ENCODE measurements around the gene APOBEC3H. TPM values are rescaled to one million over a fixed set of nuclear protein-coding genes. Genes with fewer than 3 reads are reported as not detected.
"Not testable (repeated sequence)": the region's sequence is repeated elsewhere in the genome, so short reads cannot be mapped to it uniquely, and the experiment has no call there.

Gene APOBEC3H
- total RNA-seq, 1 experiment from 2014 or later, result not detected

GRCh38 chr22:39063904-39064303, 33.1 kb upstream of the APOBEC3H start:
- H3K27me3 ChIP-seq (replicated peaks; ENCODE audit: insufficient read depth, low read depth, low read length, poor library complexity); H3K36me3 ChIP-seq (ENCODE audit: insufficient read depth, low read length, poor library complexity, severe bottlenecking); H3K4me3 ChIP-seq (ENCODE audit: low read depth, low read length, poor library complexity, severe bottlenecking); DNase-seq (ENCODE audit: low spot score); CTCF ChIA-PET; intact Hi-C loops (cut with micrococcal nuclease; ENCODE audit: unreplicated experiment); H3K9me3 ChIP-seq (ENCODE audit: low read depth, low read length, poor library complexity, severe bottlenecking); H3K27ac ChIP-seq (ENCODE audit: low read depth, low read length, poor library complexity, severe bottlenecking); H3K4me1 ChIP-seq (ENCODE audit: insufficient read depth, low read length, poor library complexity, severe bottlenecking); BruUV-seq (replicated peaks); POLR2A ChIA-PET (ENCODE audit: low non-redundant PET): not testable (repeated sequence)

- H3K4me1 ChIP-seq (ENCODE audit: insufficient read depth, low read length, poor library complexity, severe bottlenecking); H3K9me3 ChIP-seq (ENCODE audit: low read depth, low read length, poor library complexity, severe bottlenecking); intact Hi-C loops (cut with micrococcal nuclease; ENCODE audit: unreplicated experiment); H3K4me3 ChIP-seq (ENCODE audit: low read depth, low read length, poor library complexity, severe bottlenecking); H3K27ac ChIP-seq (ENCODE audit: low read depth, low read length, poor library complexity, severe bottlenecking); BruUV-seq (replicated peaks); POLR2A ChIA-PET (ENCODE audit: low non-redundant PET); H3K36me3 ChIP-seq (ENCODE audit: insufficient read depth, low read length, poor library complexity, severe bottlenecking); CTCF ChIA-PET; H3K27me3 ChIP-seq (replicated peaks; ENCODE audit: insufficient read depth, low read depth, low read length, poor library complexity); DNase-seq (ENCODE audit: low spot score): not testable (repeated sequence)
Measured at GRCh38 chr22:39066442-39067276, 30.4 kb upstream of the APOBEC3H start.

- Histone ChIP-seq H3K36me3 (ENCODE audit: insufficient read depth, low read length, poor library complexity, severe bottlenecking) (no peaks in the 10 kb centered on the region), H3K27ac (ENCODE audit: low read depth, low read length, poor library complexity, severe bottlenecking) (no peak overlapping the region), H3K4me1 (ENCODE audit: insufficient read depth, low read length, poor library complexity, severe bottlenecking) (no peaks in the 10 kb centered on the region), H3K27me3 (replicated peaks; ENCODE audit: insufficient read depth, low read depth, low read length, poor library complexity) (no peaks in the 10 kb centered on the region), H3K4me3 (ENCODE audit: low read depth, low read length, poor library complexity, severe bottlenecking) (no peak overlapping the region), H3K9me3 (ENCODE audit: low read depth, low read length, poor library complexity, severe bottlenecking) (no peaks in the 10 kb centered on the region)
- DNase-seq (ENCODE audit: low spot score), result no peak
- TF ChIP-seq CTCF (conservative IDR thresholded peaks at IDR 0.05; ENCODE audit: low read depth, low read length) (no peak), EZH2 (IDR thresholded peaks at IDR 0.05; ENCODE audit: borderline replicate concordance, low read depth, low read length, poor library complexity, severe bottlenecking) (no peak)
- intact Hi-C loops (cut with micrococcal nuclease; ENCODE audit: unreplicated experiment), result no loop called here
- BruUV-seq (replicated peaks), result no TSS peak
- CTCF ChIA-PET, result no interaction called here
- POLR2A ChIA-PET (ENCODE audit: low non-redundant PET), result no interaction called here
Measured at GRCh38 chr22:39068033-39068785, 28.8 kb upstream of the APOBEC3H start.

GRCh38 chr22:39070186-39070585, 26.9 kb upstream of the APOBEC3H start:
- no peaks in the 10 kb centered on the region for H3K36me3 ChIP-seq (ENCODE audit: insufficient read depth, low read length, poor library complexity, severe bottlenecking)
- ChIA-PET CTCF (no interaction called here), POLR2A (ENCODE audit: low non-redundant PET) (interaction anchor here (0.6 kb wide), 1 partner anchor 251 kb away, joined by 3 read pairs; no protein-coding TSS in a partner anchor)
- no peak overlapping the region for H3K27ac ChIP-seq (ENCODE audit: low read depth, low read length, poor library complexity, severe bottlenecking)
- DNase-seq (ENCODE audit: low spot score), result no peak
- no TSS peak for BruUV-seq (replicated peaks)
- intact Hi-C loops (cut with micrococcal nuclease; ENCODE audit: unreplicated experiment), result no loop called here
- no peaks in the 10 kb centered on the region for H3K27me3 ChIP-seq (replicated peaks; ENCODE audit: insufficient read depth, low read depth, low read length, poor library complexity)
- no peak overlapping the region for H3K4me3 ChIP-seq (ENCODE audit: low read depth, low read length, poor library complexity, severe bottlenecking)
- no peaks in the 10 kb centered on the region for H3K9me3 ChIP-seq (ENCODE audit: low read depth, low read length, poor library complexity, severe bottlenecking)
- no peaks in the 10 kb centered on the region for H3K4me1 ChIP-seq (ENCODE audit: insufficient read depth, low read length, poor library complexity, severe bottlenecking)
- TF ChIP-seq CTCF (conservative IDR thresholded peaks at IDR 0.05; ENCODE audit: low read depth, low read length) (no peak), EZH2 (IDR thresholded peaks at IDR 0.05; ENCODE audit: borderline replicate concordance, low read depth, low read length, poor library complexity, severe bottlenecking) (no peak)

GRCh38 chr22:39072581-39072981, 24.5 kb upstream of the APOBEC3H start:
- CTCF ChIA-PET; BruUV-seq (replicated peaks); H3K27me3 ChIP-seq (replicated peaks; ENCODE audit: insufficient read depth, low read depth, low read length, poor library complexity); H3K4me3 ChIP-seq (ENCODE audit: low read depth, low read length, poor library complexity, severe bottlenecking); H3K9me3 ChIP-seq (ENCODE audit: low read depth, low read length, poor library complexity, severe bottlenecking); H3K36me3 ChIP-seq (ENCODE audit: insufficient read depth, low read length, poor library complexity, severe bottlenecking); H3K4me1 ChIP-seq (ENCODE audit: insufficient read depth, low read length, poor library complexity, severe bottlenecking); POLR2A ChIA-PET (ENCODE audit: low non-redundant PET); DNase-seq (ENCODE audit: low spot score); intact Hi-C loops (cut with micrococcal nuclease; ENCODE audit: unreplicated experiment); H3K27ac ChIP-seq (ENCODE audit: low read depth, low read length, poor library complexity, severe bottlenecking): not testable (repeated sequence)
